ENCODE data around the gene PPP1R27.

GRCh38 chr17:81815646-81815986 is 19.2 kb downstream of the PPP1R27 start:
- TF ChIP-seq CTCF (IDR thresholded peaks at IDR 0.05; ENCODE audit: extremely low read depth in 1 of 2, insufficient read depth in 1 of 2, low read depth in 1 of 2, low read length in 2 of 2): no peak
- no peak for TF ChIP-seq POLR2AphosphoS5 (IDR thresholded peaks at IDR 0.05; ENCODE audit: insufficient read depth, low read depth, low read length)
- no peak for TF ChIP-seq MAX (IDR thresholded peaks at IDR 0.05; ENCODE audit: insufficient read depth, insufficient read length)
- TF ChIP-seq EZH2 (IDR thresholded peaks at IDR 0.05; ENCODE audit: borderline replicate concordance, low read depth, low read length, severe bottlenecking): no peak
- TF ChIP-seq POLR2A (IDR thresholded peaks at IDR 0.05; ENCODE audit: low read depth, low read length): no peak
- TF ChIP-seq FOS (IDR thresholded peaks at IDR 0.05; ENCODE audit: borderline replicate concordance, insufficient read depth, low read length): no peak
- TF ChIP-seq MYC (IDR thresholded peaks at IDR 0.05; ENCODE audit: low read depth, low read length): no peak
- TF ChIP-seq JUN (IDR thresholded peaks at IDR 0.05; ENCODE audit: borderline replicate concordance, insufficient read depth, insufficient read length, low read depth): no peak
- no peak for TF ChIP-seq GATA2 (IDR thresholded peaks at IDR 0.05; ENCODE audit: insufficient read depth, insufficient read length, low read depth, low read length)

Data from endothelial cell of umbilical vein (primary cell).